Erythroblast (primary cell): ENCODE data around the gene HOXD11.

Source experiments
- GATA1 ChIP-seq: IDR thresholded peaks from 2 replicates; pipeline ENCODE4 v1.6.1; 2011; ENCODE audit warnings: low read depth, mild to moderate bottlenecking, control low read depth, low read length, moderate library complexity
- POLR2A ChIP-seq: IDR thresholded peaks from 2 replicates; pipeline ENCODE4 v1.6.1; 2011; ENCODE audit warnings: mild to moderate bottlenecking, low read length

DNA sequence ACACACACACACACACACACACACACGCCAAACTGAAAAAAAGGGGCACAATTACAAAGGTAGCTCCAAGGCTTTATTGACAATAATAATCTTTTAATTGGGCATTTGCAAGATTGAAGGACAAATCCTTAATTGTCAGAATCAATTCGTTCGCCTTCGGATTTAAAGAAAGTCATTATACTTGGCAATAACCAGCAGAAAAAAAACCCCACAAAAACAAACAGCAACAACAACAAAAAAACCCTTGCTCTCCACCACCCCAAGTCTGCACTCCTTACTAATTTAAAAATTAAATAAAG, 20.6 kb downstream of the HOXD11 start:
- TF ChIP-seq POLR2A: no peak
- no peak for TF ChIP-seq GATA1
